ENCODE results near the gene DACH1.

DACH1 gene

GRCh38 chr13:71619096-71619495 is 247.9 kb downstream of the DACH1 start:
- FAIRE-seq = peak; percentile 83

- no peak for FAIRE-seq
Observed at GRCh38 chr13:71618159-71618558, 248.8 kb downstream of the DACH1 start.

GRCh38 chr13:71617265-71617664 is 249.7 kb downstream of the DACH1 start:
- FAIRE-seq = no peak

- FAIRE-seq = no peak
Observed at GRCh38 chr13:71613066-71613745, 253.8 kb downstream of the DACH1 start.

- FAIRE-seq = no peak
Observed at GRCh38 chr13:71611292-71611691, 255.7 kb downstream of the DACH1 start.

GRCh38 chr13:71610876-71611275 is 256.1 kb downstream of the DACH1 start:
- no peak for FAIRE-seq

- FAIRE-seq = no peak
Observed at GRCh38 chr13:71609271-71609670, 257.7 kb downstream of the DACH1 start.

GRCh38 chr13:71607575-71607974 is 259.4 kb downstream of the DACH1 start:
- no peak for FAIRE-seq

GRCh38 chr13:71606818-71607217 is 260.2 kb downstream of the DACH1 start:
- FAIRE-seq = peak; percentile 29

- no peak for FAIRE-seq
Observed at GRCh38 chr13:71605744-71606143, 261.3 kb downstream of the DACH1 start.

GRCh38 chr13:71603255-71603654 is 263.7 kb downstream of the DACH1 start:
- FAIRE-seq = no peak

- peak; percentile 55 for FAIRE-seq
Observed at GRCh38 chr13:71602344-71602743, 264.7 kb downstream of the DACH1 start.

GRCh38 chr13:71597150-71597549 is 269.9 kb downstream of the DACH1 start:
- FAIRE-seq = no peak

GRCh38 chr13:71596116-71596515 is 270.9 kb downstream of the DACH1 start:
- FAIRE-seq = no peak

GRCh38 chr13:71593566-71593965 is 273.4 kb downstream of the DACH1 start:
- FAIRE-seq = no peak

GRCh38 chr13:71591374-71591773 is 275.6 kb downstream of the DACH1 start:
- no peak for FAIRE-seq

- no peak for FAIRE-seq
Observed at GRCh38 chr13:71590654-71591148, 276.3 kb downstream of the DACH1 start.

GRCh38 chr13:71589032-71589431 is 278.0 kb downstream of the DACH1 start:
- no peak for FAIRE-seq

- no peak for FAIRE-seq
Observed at GRCh38 chr13:71587817-71588216, 279.2 kb downstream of the DACH1 start.

GRCh38 chr13:71587193-71587592 is 279.8 kb downstream of the DACH1 start:
- no peak for FAIRE-seq

GRCh38 chr13:71583581-71583980 is 283.4 kb downstream of the DACH1 start:
- FAIRE-seq = no peak

- no peak for FAIRE-seq
Observed at GRCh38 chr13:71580614-71581013, 286.4 kb downstream of the DACH1 start.

GRCh38 chr13:71578048-71578447 is 289.0 kb downstream of the DACH1 start:
- FAIRE-seq = no peak

- no peak for FAIRE-seq
Observed at GRCh38 chr13:71577127-71577526, 289.9 kb downstream of the DACH1 start.

GRCh38 chr13:71576571-71576970 is 290.4 kb downstream of the DACH1 start:
- FAIRE-seq = no peak

Data from endometrium (tissue), 2 donors.